ENCODE results near the gene RBM34.

Gene RBM34

GRCh38 chr1:235152235-235152634 is 8.8 kb downstream of the RBM34 start:
- DNase-seq (ENCODE audit: low read depth) = no peak

GRCh38 chr1:235151033-235151432 is 10.0 kb downstream of the RBM34 start:
- no peak for DNase-seq (ENCODE audit: low read depth)

- DNase-seq (ENCODE audit: low read depth) = no peak
These were observed 11.2 kb downstream of the RBM34 start for GRCh38 chr1:235149824-235150223.

- DNase-seq (ENCODE audit: low read depth) = no peak
These were observed 13.8 kb downstream of the RBM34 start for GRCh38 chr1:235147269-235147668.

- no peak for DNase-seq (ENCODE audit: low read depth)
These were observed 15.4 kb downstream of the RBM34 start for GRCh38 chr1:235145639-235146038.

GRCh38 chr1:235142991-235143390 is 18.1 kb downstream of the RBM34 start:
- DNase-seq (ENCODE audit: low read depth) = no peak

- DNase-seq (ENCODE audit: low read depth) = no peak
These were observed 21.7 kb downstream of the RBM34 start for GRCh38 chr1:235139315-235139714.

GRCh38 chr1:235138821-235139220 is 22.2 kb downstream of the RBM34 start:
- DNase-seq (ENCODE audit: low read depth) = no peak

- no peak for DNase-seq (ENCODE audit: low read depth)
These were observed 24.9 kb downstream of the RBM34 start for GRCh38 chr1:235136111-235136510.

GRCh38 chr1:235134171-235134570 is 26.9 kb downstream of the RBM34 start:
- no peak for DNase-seq (ENCODE audit: low read depth)

- DNase-seq (ENCODE audit: low read depth) = no peak
These were observed 28.0 kb downstream of the RBM34 start for GRCh38 chr1:235133086-235133485.

GRCh38 chr1:235131961-235132360 is 29.1 kb downstream of the RBM34 start:
- DNase-seq (ENCODE audit: low read depth) = no peak

- no peak for DNase-seq (ENCODE audit: low read depth)
These were observed 30.2 kb downstream of the RBM34 start for GRCh38 chr1:235130766-235131270.

GRCh38 chr1:235129774-235130570 is 31.1 kb downstream of the RBM34 start:
- no peak for DNase-seq (ENCODE audit: low read depth)

- peak; percentile 75 for DNase-seq (ENCODE audit: low read depth)
These were observed 32.4 kb downstream of the RBM34 start, which contains the start of gene TOMM20 for GRCh38 chr1:235128456-235129328. TOMM20 (minus strand) TSS chr1:235128837; CDS start chr1:235128715, 122 bp downstream.

GRCh38 chr1:235127732-235128455 is 33.2 kb downstream of the RBM34 start:
- no peak for DNase-seq (ENCODE audit: low read depth)

- no peak for DNase-seq (ENCODE audit: low read depth)
These were observed 33.8 kb downstream of the RBM34 start for GRCh38 chr1:235127203-235127602.

- no peak for DNase-seq (ENCODE audit: low read depth)
These were observed 36.4 kb downstream of the RBM34 start for GRCh38 chr1:235124665-235125064.

GRCh38 chr1:235124111-235124510 is 36.9 kb downstream of the RBM34 start:
- DNase-seq (ENCODE audit: low read depth) = no peak

- no peak for DNase-seq (ENCODE audit: low read depth)
These were observed 38.7 kb downstream of the RBM34 start for GRCh38 chr1:235122348-235122747.

GRCh38 chr1:235113183-235113917 is 47.7 kb downstream of the RBM34 start:
- no peak for DNase-seq (ENCODE audit: low read depth)
